Ammon's horn (tissue), 1 donor: ENCODE data around the gene ARFGEF3.
"Not testable (repeated sequence)": the region's sequence is repeated elsewhere in the genome, so short reads cannot be mapped to it uniquely, and the experiment has no call there.

Experiments used
- DNase-seq: peaks from one replicate; pipeline ENCODE4 v3.0.0-alpha.2; 2016; ENCODE audit warnings: low spot score

The ARFGEF3 gene

GRCh38 chr6:138161338-138162110 is at the start of gene ARFGEF3:
ARFGEF3 (plus strand) TSS chr6:138161939; CDS start chr6:138162087, 148 bp downstream.
- peak; percentile 74 for DNase-seq

GRCh38 chr6:138113588-138114210 is 48.0 kb upstream of the ARFGEF3 start:
- DNase-seq = no peak

GRCh38 chr6:138115201-138115600 is 46.5 kb upstream of the ARFGEF3 start:
- no peak for DNase-seq

- DNase-seq = peak; percentile 89
These were observed 45.7 kb upstream of the ARFGEF3 start for GRCh38 chr6:138115877-138116660.

GRCh38 chr6:138116661-138116999 is 45.1 kb upstream of the ARFGEF3 start:
- no peak for DNase-seq

GRCh38 chr6:138117376-138117914 is 44.3 kb upstream of the ARFGEF3 start:
- no peak for DNase-seq

- DNase-seq = not testable (repeated sequence)
These were observed 42.5 kb upstream of the ARFGEF3 start for GRCh38 chr6:138119229-138119628.

- DNase-seq = no peak
These were observed 41.8 kb upstream of the ARFGEF3 start for GRCh38 chr6:138119976-138120375.

GRCh38 chr6:138124096-138124495 is 37.6 kb upstream of the ARFGEF3 start:
- no peak for DNase-seq

GRCh38 chr6:138128096-138128495 is 33.6 kb upstream of the ARFGEF3 start:
- DNase-seq = no peak

- DNase-seq = no peak
These were observed 32.5 kb upstream of the ARFGEF3 start for GRCh38 chr6:138129190-138129589.

GRCh38 chr6:138142806-138143205 is 18.9 kb upstream of the ARFGEF3 start:
- no peak for DNase-seq

- DNase-seq = no peak
These were observed 16.3 kb upstream of the ARFGEF3 start for GRCh38 chr6:138145402-138145801.

- DNase-seq = no peak
These were observed 15.2 kb upstream of the ARFGEF3 start for GRCh38 chr6:138146544-138146943.

- DNase-seq = no peak
These were observed 6.3 kb upstream of the ARFGEF3 start for GRCh38 chr6:138155443-138155842.

GRCh38 chr6:138157986-138158638 is 3.6 kb upstream of the ARFGEF3 start:
- DNase-seq = no peak

- no peak for DNase-seq
These were observed 2.5 kb upstream of the ARFGEF3 start for GRCh38 chr6:138159246-138159645.

- no peak for DNase-seq
These were observed 1.2 kb upstream of the ARFGEF3 start for GRCh38 chr6:138160329-138161087.

GRCh38 chr6:138161088-138161337 is 726 bp upstream of the ARFGEF3 start:
- DNase-seq = no peak

- DNase-seq = peak; percentile 32
These were observed 594 bp downstream of the ARFGEF3 start for GRCh38 chr6:138162111-138162954.
